Neural cell (in vitro differentiated cells): ENCODE results near the gene COL4A1.

ENCODE experiments used
- EP300 ChIP-seq: fragments of 450-650 bp; conservative IDR thresholded peaks from 2 replicates; pipeline ENCODE4 v1.6.1; 2014; ENCODE audit warnings: antibody characterized with exemption, mild to moderate bottlenecking, moderate library complexity; ENCODE audit not compliant: poor library complexity, severe bottlenecking
- EZH2 ChIP-seq: fragments of 200-600, 300-800 bp; shearing (Covaris generic), sonication (generic); IDR thresholded peaks from 2 replicates; pipeline ENCODE4 v1.6.1; 2014; ENCODE audit warnings: antibody characterized with exemption, low read length, borderline replicate concordance, mild to moderate bottlenecking; ENCODE audit not compliant: insufficient read depth, poor library complexity, severe bottlenecking
- MXI1 ChIP-seq: fragments of 450-650 bp; conservative IDR thresholded peaks from 2 replicates; pipeline ENCODE4 v1.6.1; 2014; ENCODE audit warnings: antibody characterized with exemption, mild to moderate bottlenecking; ENCODE audit not compliant: poor library complexity, severe bottlenecking
- SMC3 ChIP-seq: fragments of 450-650 bp; conservative IDR thresholded peaks from 2 replicates; pipeline ENCODE4 v1.6.1; 2014; ENCODE audit warnings: antibody characterized with exemption, mild to moderate bottlenecking, moderate library complexity; ENCODE audit not compliant: poor library complexity
- TAF1 ChIP-seq: IDR thresholded peaks from 2 replicates; pipeline ENCODE4 v1.6.1; 2012; ENCODE audit warnings: low read depth
- TF ChIP-seq, protein P1 (sequence below): fragments of 450-650 bp; IDR thresholded peaks from 2 replicates; pipeline ENCODE4 v1.5.1; 2014; ENCODE audit warnings: antibody characterized with exemption, mild to moderate bottlenecking, moderate library complexity; ENCODE audit not compliant: poor library complexity, severe bottlenecking

GRCh38 chr13:110278859-110279258, 28.1 kb downstream of the COL4A1 start:
- TF ChIP-seq, protein P1, sequence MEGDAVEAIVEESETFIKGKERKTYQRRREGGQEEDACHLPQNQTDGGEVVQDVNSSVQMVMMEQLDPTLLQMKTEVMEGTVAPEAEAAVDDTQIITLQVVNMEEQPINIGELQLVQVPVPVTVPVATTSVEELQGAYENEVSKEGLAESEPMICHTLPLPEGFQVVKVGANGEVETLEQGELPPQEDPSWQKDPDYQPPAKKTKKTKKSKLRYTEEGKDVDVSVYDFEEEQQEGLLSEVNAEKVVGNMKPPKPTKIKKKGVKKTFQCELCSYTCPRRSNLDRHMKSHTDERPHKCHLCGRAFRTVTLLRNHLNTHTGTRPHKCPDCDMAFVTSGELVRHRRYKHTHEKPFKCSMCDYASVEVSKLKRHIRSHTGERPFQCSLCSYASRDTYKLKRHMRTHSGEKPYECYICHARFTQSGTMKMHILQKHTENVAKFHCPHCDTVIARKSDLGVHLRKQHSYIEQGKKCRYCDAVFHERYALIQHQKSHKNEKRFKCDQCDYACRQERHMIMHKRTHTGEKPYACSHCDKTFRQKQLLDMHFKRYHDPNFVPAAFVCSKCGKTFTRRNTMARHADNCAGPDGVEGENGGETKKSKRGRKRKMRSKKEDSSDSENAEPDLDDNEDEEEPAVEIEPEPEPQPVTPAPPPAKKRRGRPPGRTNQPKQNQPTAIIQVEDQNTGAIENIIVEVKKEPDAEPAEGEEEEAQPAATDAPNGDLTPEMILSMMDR, result no peak
- no peak for TF ChIP-seq EZH2
- TF ChIP-seq MXI1, result no peak
- no peak for TF ChIP-seq SMC3
- TF ChIP-seq EP300, result no peak
- no peak for TF ChIP-seq TAF1
